ENCODE measurements around the gene MAPK8IP1.

Gene MAPK8IP1

DNA sequence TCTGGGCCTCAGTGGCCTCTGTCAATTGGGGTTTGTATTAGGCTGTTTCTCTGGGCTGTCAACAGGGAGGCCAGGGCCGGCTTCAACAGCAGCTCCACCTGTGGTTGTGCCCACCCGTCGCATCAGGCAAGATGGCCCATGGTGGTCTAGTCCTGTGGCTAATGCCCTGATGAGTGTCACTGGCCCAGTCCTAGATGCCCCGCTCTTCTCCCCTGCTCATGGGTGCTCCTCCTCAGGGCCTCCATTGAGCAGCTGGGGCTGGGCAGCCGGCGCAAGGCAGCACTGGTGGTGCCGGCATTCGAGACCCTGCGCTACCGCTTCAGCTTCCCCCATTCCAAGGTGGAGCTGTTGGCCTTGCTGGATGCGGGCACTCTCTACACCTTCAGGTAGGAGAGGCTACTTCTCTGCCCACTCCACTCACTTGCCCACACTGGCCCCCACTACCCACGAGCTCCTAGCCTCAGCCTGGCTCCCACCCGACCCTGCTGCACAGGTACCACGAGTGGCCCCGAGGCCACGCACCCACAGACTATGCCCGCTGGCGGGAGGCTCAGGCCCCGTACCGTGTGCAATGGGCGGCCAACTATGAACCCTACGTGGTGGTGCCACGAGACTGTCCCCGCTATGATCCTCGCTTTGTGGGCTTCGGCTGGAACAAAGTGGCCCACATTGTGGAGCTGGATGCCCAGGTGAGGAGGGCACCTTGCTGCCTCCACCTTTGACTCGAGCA is 42.4 kb downstream of the MAPK8IP1 start:
- DNase-seq, result no peak

- DNase-seq, result no peak
Observed at GRCh38 chr11:45928535-45929215, 43.2 kb downstream of the MAPK8IP1 start.

DNA sequence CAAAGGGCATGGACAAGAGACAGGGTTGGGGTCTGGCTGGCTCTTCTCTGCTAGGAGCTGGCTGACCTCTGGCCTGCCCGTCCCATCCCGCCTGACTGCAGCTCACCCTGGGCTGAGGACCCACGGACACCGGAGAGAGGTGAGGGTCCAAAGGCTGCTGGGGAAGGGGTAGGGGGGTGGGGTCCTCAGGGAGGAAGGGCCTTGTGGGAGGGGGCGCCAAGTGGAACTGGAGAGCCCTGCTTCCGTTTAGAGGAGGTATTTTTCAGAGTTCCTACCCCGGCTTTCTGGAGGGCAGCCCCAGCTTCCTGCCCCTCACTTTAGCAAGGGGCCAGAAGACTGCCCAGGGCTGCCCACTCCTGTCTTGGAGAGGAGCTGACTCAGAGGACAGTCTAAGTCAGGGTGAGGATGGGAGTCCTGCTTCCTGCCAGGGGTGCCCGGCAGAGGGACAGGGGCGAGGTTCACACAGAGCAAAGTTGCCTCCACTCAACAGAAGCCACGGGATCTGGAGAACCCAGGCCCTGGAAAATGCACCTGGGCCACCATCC is 44.1 kb downstream of the MAPK8IP1 start:
- DNase-seq, result no peak

DNA sequence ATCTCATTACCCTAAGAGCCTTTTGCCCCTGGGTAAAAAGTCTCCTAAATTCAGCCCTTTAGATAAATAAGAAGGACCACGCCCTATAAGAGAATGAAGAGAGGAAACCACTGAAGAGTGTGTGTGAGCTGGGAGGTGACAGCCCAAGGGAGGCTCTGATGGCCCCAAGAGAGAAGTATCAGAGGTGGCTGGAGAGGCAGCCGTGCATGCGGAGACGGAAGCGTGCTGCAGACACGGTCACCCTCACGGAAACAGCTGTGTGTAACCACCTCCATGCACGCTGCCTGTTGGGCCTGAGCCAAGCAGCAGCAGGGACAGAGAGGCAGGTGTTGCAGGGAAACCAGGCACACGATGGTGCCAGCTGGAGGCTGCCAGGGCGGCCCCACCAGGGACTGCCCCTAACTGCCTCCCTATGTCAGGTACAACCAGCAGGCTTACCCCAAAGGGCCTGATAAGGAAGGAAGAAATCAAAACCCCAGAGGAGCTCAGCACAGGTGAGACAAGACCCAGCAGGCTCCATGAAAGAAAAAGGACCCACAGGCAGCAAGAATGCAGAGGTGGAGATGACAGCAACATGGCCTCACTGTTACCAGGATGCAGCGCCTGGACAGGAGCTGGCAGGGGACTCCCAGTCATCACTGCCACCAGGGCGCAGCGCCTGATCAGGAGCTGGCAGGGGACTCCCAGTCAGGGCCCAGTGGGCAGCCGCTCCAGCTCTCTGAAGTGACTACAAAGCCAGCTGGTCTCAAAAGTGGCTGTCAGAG is 44.8 kb downstream of the MAPK8IP1 start:
- DNase-seq, result no peak

DNA sequence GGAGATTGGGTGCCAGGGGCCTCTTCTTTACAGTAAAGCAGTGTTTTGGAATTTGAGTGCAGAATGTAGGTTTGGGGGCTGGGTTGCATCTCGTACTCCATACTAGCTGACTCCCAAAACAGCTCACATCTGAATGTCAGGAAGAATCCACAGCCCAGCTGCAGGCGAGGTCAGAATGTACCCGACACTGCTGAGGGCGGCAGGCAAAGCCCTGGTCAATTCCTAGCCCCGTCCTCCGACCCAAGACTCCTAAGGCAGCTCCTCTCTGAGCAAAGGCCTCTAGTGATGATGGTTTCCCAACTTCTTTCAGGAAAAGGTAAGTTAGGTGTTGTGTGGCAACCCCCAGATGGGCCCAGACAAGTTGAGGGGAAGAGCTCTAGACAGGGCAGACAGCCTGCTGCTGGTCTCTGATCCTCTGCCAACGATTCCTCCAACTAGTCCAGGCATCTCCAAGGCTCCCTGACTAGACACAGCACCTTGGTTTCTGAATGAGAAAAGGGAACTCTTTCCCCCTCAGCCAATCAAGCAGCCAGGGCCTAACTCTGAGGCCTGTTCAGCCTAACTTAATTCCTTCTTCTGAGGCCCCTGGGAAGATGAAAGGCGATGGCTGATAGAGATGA is 45.6 kb downstream of the MAPK8IP1 start:
- no peak for DNase-seq

GRCh38 chr11:45931739-45932138 is 46.3 kb downstream of the MAPK8IP1 start:
- DNase-seq, result no peak

DNA sequence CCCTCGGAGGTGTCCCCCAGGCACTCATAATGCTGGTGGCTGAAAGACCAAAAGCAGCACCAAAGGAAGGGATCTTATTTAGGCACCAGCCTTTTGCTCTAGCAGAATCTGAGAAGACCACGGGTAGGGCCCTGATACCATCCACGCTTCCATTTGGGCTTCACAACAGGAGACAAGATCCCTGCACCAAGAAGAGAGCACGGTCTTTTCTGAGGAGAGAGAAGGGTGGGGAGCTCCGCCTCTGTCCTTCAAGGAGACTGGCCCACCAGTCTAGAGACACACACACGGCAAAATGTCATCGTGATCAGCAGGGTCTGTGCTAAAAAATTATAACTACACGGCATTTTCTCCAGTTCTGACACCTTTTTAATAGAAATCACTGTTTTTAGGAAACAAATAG is 46.8 kb downstream of the MAPK8IP1 start:
- DNase-seq, result no peak

DNA sequence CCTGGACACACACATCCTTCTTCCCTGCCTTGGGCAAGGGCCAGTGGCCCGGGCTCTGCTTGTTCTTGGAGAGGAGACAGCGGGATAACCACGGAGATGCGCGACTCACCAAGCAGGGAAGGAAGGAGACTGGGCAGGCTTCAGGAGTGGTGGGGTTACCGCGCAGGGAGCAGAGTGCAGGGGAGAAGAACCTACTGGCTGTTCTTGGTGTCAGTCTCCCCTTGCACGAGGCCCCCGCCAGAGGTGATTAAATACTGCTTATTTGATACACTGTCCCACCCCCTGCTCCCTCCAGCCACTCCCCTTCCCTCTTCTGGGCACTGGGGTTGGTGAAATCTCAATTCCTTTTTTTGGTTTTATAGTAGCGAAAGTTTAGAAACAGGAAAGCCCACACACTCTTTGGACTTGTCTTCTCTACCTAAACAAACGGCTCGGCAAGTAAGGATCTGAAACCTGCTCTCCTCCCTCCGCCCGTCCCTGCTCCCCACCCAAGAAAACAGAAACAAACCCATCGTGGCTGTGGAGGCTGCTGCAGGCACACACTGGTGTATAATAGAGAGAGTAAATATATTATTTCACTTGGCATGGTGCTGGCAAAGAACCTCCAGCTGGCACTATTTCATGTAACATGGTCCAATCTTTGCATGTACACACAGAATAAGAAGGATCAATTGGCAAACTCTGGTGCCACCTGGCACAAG is 47.8 kb downstream of the MAPK8IP1 start:
- DNase-seq, result no peak

DNA sequence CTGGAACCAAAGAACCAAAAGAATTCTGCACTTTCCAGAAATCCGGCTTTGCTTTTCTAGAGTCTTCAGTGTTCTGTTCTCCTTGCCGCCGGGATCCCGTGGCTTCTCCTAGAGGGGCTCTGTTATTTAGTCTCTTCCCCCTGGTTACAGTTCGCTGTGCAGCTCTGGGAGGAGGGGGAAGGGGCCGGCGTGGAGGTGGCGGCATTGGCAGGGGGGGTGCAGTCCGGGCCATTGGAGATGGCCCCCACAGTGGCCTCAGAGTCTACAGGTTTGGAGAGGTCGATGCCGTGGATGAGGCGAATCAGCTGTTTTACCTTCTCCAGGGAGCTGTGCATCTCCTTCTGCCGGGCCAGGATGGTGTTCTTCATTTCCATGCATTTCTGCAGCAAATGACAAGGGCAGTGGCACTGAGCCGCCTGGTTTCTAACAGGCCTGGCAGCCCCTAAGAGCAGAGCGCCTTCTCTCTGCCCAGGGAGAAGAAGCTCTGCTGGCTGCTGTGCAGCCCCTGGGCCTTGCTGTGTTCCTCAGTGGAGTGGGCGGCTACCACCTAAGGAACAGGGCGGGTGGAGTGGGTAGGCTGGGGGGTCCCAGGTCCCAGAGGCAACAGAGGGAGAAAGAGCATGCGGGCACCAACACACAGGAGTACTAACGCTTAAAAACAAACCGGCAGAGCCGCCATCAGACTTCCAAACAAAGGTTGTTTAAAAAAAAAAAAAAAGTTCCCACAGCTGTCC is 48.6 kb downstream of the MAPK8IP1 start:
- DNase-seq, result no peak

GRCh38 chr11:45934580-45935318 is 49.3 kb downstream of the MAPK8IP1 start:
- DNase-seq, result no peak

DNA sequence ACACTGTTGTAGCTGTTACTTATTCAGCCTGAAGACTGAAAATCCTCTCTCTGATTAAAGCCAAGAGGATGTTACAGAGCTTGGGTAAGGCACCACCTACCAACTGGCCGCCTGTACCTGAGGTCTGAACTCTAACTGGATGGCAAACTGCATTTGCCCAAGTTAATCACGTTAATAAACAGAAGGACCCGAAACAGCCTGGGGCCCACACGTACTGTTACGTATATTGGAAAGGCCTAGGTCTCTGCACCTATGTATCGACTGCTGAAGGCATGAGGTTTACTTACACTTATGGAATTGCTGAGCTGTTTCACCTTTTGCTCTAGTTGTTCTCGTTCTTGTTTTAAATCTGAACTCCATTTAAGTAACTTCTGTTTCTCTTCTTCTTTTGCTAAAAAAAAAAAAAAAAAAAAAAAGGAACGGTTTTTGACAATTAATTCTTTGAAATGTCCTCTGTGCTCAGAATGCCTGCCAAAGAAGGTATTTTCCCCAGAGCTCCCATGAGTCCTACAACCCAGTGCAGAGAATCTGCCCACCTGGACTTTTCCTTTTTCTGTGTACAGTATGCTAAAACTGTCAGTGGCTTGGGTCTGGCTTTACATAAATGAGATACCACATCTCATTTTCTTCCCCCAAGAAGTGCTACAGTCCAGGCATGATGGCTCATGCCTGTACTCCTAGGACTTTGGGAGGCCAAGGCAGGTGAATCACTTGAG is 50.1 kb downstream of the MAPK8IP1 start:
- no peak for DNase-seq

DNA sequence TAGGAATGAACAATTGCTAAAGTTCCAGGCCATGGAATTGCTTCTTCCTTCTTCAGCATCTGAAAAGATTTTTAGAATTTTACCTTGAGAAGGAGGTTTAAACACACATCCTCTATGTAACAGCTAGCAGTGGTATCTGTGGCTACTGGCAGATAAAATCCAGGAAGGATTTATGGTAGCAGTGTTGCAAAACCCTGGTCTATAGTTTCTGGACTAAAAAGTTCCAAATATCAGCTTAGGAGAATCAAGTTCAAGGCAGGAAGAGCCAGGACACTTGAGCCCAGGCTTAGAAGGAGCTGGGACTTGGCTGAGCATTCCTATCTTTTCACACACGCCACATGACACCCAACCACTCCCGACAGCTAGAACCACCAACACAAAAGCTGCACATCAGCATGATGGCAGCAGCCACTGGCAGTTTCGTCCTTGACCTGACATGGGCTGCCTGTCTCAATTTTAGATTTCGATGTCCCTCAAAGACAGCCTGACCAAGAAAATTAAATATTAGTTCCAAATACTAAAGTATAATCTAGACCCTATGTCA is 51.1 kb downstream of the MAPK8IP1 start:
- no peak for DNase-seq

DNA sequence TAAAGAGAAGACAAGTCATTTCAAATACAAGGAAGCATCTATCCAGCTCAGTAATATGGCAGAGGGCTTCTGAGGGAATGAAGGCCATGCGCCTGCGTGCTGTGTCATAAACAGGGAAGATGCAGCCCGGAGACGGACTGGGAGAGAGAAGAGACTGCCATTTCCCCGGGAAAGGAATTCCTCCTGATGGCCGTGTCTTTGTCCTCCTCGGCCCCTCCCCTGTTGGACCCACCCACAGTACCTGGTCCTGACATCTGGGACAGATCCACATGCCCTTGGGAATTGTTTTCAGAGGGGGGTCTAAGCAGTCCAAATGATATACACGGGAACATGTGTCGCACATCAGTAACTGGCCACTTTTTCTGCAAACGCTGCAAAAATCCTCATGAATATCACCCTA is 52.5 kb downstream of the MAPK8IP1 start:
- no peak for DNase-seq

DNA sequence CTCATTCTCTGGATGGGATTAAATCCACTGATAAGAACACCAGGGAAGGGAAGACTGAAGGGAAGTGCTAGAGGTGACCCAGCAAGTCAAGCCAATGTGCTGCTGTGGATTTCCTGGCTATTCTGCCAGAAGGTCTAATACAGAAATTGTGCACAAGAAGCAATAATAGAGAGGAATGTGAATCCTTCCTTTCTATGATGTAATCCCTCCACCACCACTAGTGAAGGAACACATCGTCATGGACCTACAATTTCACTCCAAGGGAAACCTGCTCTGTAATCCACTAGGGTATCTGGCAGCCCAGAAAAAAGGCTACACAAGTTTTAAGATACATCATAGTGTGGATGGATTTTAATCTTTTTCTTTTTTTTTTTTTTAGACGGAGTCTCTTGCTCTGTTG is 54.4 kb downstream of the MAPK8IP1 start:
- DNase-seq, result no peak

GRCh38 chr11:45941285-45941684 is 55.8 kb downstream of the MAPK8IP1 start:
- no peak for DNase-seq

GRCh38 chr11:45942381-45942780 is 56.9 kb downstream of the MAPK8IP1 start:
- no peak for DNase-seq

- no peak for DNase-seq
Observed at GRCh38 chr11:45945397-45945999, 60.0 kb downstream of the MAPK8IP1 start.

DNA sequence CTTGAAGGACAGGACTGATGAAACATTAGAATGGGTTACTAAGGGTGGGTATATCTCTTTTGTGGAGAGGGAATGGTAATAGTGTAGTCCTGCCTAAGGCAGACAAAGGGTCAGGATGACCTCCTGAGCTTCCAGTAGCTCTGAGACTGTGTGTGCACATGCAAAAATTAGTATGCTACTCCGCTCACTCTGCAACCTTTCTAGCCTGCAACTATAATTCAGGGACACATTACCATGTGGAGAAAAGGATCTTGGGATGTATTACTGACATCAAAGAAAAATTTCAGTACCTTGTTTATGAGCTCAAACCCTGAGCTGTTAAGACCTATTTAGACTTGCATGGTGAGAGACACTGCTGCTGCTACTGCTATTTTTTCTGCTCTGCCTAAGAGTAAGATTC is 62.4 kb downstream of the MAPK8IP1 start:
- no peak for DNase-seq

DNA sequence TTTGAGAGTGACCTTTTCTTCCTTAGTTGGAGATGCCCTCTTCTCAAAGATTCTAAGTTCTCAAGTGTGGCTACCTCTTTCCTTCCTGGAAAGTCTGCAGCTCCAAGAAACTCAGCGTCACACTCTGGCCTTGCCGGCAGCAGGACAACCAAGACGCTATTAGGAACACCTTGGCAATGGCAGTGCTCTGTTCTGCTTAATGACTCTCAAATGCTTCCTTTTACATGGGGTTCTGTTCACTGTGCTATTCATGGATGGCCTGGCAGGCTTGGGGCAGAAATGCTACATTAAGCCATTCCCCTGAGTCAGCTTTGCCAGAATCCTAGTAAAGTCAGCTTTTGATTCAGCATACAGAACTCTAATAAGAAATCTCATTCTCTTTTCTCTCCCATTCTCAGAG is 62.9 kb downstream of the MAPK8IP1 start:
- no peak for DNase-seq

DNA sequence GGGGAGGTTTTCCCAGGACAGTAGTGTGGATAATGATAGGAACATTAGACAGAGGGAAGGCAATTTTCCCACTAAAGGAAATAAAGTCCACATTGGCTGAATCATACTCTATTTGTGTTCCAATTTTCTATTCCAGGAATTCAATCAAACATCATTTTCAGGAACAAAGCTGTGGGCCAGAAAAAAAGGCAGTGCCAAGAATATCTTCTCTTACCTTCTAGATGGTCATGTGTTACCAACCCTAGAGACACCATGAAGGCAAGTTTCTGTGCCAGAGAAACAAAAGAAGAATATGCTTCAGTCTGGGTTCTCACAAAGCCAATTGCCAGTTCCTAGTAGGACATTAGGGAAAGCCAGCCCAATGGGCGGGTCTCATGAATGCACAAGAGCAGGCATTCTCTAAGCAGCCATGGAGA is 64.5 kb downstream of the MAPK8IP1 start:
- DNase-seq, result no peak

Measured in SW 1271 (cell line).